GM12891 (cell line): ENCODE data around the gene COX8A.
"Not testable (repeated sequence)": the region's sequence is repeated elsewhere in the genome, so short reads cannot be mapped to it uniquely, and the experiment has no call there.

Experiments
- DNase-seq: peaks from one replicate; pipeline ENCODE4 v3.0.0; 2011; ENCODE audit warnings: low spot score; ENCODE audit not compliant: insufficient read length
- FAIRE-seq: peaks from 2 replicates; lab custom pipeline; 2011; peaks lifted over from hg19 to GRCh38; lab: Jason Lieb, UNC
- PAX5 ChIP-seq: IDR thresholded peaks from 2 replicates; pipeline ENCODE4 v1.6.1; 2011; ENCODE audit warnings: low read length, moderate library complexity, mild to moderate bottlenecking; ENCODE audit not compliant: insufficient read depth, severe bottlenecking
- POLR2A ChIP-seq: IDR thresholded peaks from 2 replicates; pipeline ENCODE4 v1.6.1; 2011; ENCODE audit warnings: low read depth, low read length, control low read depth
- POLR2AphosphoS5 ChIP-seq: IDR thresholded peaks from 2 replicates; pipeline ENCODE4 v1.6.1; 2011; ENCODE audit warnings: low read depth, low read length, control low read depth
- POU2F2 ChIP-seq: IDR thresholded peaks from 2 replicates; pipeline ENCODE4 v1.6.1; 2011; ENCODE audit warnings: low read depth, mild to moderate bottlenecking, control low read depth, low read length, moderate library complexity
- SPI1 ChIP-seq: IDR thresholded peaks from 2 replicates; pipeline ENCODE4 v1.6.1; 2011; ENCODE audit warnings: low read depth, low read length, control low read depth
- TAF1 ChIP-seq: IDR thresholded peaks from 2 replicates; pipeline ENCODE4 v1.6.1; 2011; ENCODE audit warnings: low read depth, low read length, control low read depth

Gene COX8A

GRCh38 chr11:63940786-63941185 is 33.6 kb upstream of the COX8A start:
- TF ChIP-seq POU2F2, result no peak
- TF ChIP-seq SPI1, result peak; percentile 75
- DNase-seq (no peak), FAIRE-seq (peak; percentile 52)

- no peak for DNase-seq
- no peak for TF ChIP-seq POLR2A
- no peak for TF ChIP-seq POU2F2
- TF ChIP-seq PAX5, result no peak
- TF ChIP-seq TAF1, result no peak
- FAIRE-seq, result no peak
Measured at GRCh38 chr11:63941901-63942300, 32.5 kb upstream of the COX8A start.

- no peak for FAIRE-seq
- no peak for DNase-seq
- TF ChIP-seq POU2F2, result no peak
- no peak for TF ChIP-seq TAF1
- TF ChIP-seq SPI1, result no peak
- TF ChIP-seq POLR2AphosphoS5, result no peak
- TF ChIP-seq POLR2A, result no peak
- no peak for TF ChIP-seq PAX5
Measured at GRCh38 chr11:63942803-63943202, 31.6 kb upstream of the COX8A start.

- TF ChIP-seq POLR2A, result no peak
- TF ChIP-seq POLR2AphosphoS5, result no peak
- DNase-seq, result no peak
- FAIRE-seq, result no peak
Measured at GRCh38 chr11:63944987-63945386, 29.4 kb upstream of the COX8A start.

GRCh38 chr11:63945477-63946163 is 28.8 kb upstream of the COX8A start:
- DNase-seq (no peak), FAIRE-seq (peak; percentile 71)
- TF ChIP-seq POLR2A (no peak), SPI1 (no peak), POLR2AphosphoS5 (no peak), PAX5 (no peak), TAF1 (no peak), POU2F2 (no peak)

GRCh38 chr11:63951779-63952536 is 22.5 kb upstream of the COX8A start:
- peak; percentile 74 for FAIRE-seq
- DNase-seq, result no peak
- TF ChIP-seq PAX5, result no peak
- TF ChIP-seq SPI1, result peak; percentile 57

GRCh38 chr11:63952570-63952969 is 21.9 kb upstream of the COX8A start:
- DNase-seq (no peak), FAIRE-seq (no peak)
- TF ChIP-seq POLR2AphosphoS5 (no peak), PAX5 (no peak), POU2F2 (no peak)

GRCh38 chr11:63958008-63958407 is 16.4 kb upstream of the COX8A start:
- FAIRE-seq (no peak), DNase-seq (no peak)
- TF ChIP-seq TAF1, result no peak
- TF ChIP-seq SPI1, result no peak
- no peak for TF ChIP-seq POLR2A
- no peak for TF ChIP-seq PAX5
- TF ChIP-seq POU2F2, result no peak

GRCh38 chr11:63961608-63962412 is 12.6 kb upstream of the COX8A start:
- FAIRE-seq (peak; percentile 77), DNase-seq (no peak)
- TF ChIP-seq PAX5 (no peak), POLR2A (no peak), POLR2AphosphoS5 (no peak), POU2F2 (no peak), TAF1 (no peak), SPI1 (no peak)

- DNase-seq, FAIRE-seq: not testable (repeated sequence)
Measured at GRCh38 chr11:63963895-63964294, 10.5 kb upstream of the COX8A start.
